Right cardiac atrium (tissue), 5 donors: ENCODE data around the gene HDAC6. TPM values are rescaled to one million over a fixed set of nuclear protein-coding genes. Genes with fewer than 3 reads are reported as not detected.
A peak's percentile ranks its signal among the peaks of the same experiment; 100 is the strongest.

Experiments
- ATAC-seq, 2 donors: fragments of 200-7000 bp; cut with Tn5 transposase; one replicate each; pipeline versions ENCODE4 v1.8.0 to v1.9.1; 2020; ENCODE audit warnings: moderate library complexity in 2 of 2, mild to moderate bottlenecking in 1 of 2
- DNase-seq, 3 donors: peaks; one replicate each; pipeline ENCODE4 v3.0.0-alpha.2; 2020
- H3K27ac ChIP-seq: one replicate; pipeline ENCODE4 v1.5.1; 2013; ENCODE audit warnings: mild to moderate bottlenecking, low read length, control low read depth, moderate library complexity
- H3K27me3 ChIP-seq: one replicate; pipeline ENCODE4 v1.6.1; 2013; ENCODE audit not compliant: control insufficient read depth, insufficient read depth
- H3K4me1 ChIP-seq: one replicate; pipeline ENCODE4 v1.6.1; 2013; ENCODE audit warnings: low read length; ENCODE audit not compliant: control insufficient read depth, insufficient read depth
- H3K4me3 ChIP-seq: one replicate; pipeline ENCODE4 v1.5.1; 2013; ENCODE audit warnings: low read length, control low read depth
- H3K9me3 ChIP-seq: one replicate; pipeline ENCODE4 v1.6.1; 2013; ENCODE audit warnings: low read length; ENCODE audit not compliant: control insufficient read depth
- WGBS: extraction: QIAGEN DNeasy Blood & Tissue Kit; methylation state at CpG from one replicate; pipeline ENCODE4 v1.1.7; 2013; 5-methylcytosine and 5-hydroxymethylcytosine counted together
- intact Hi-C, 4 donors: fragments of 100-400 bp; cut with DNase I; formaldehyde crosslinking; loops; one replicate each; pipeline versions ENCODE4 v1.11.0 to v1.14.0; 2022 to 2023
- polyA plus RNA-seq: library from polyadenylated mRNA; stranded (reverse); fragments of 200-250 nt; gene quantifications from one replicate; pipeline ENCODE4 v1.2.3, GENCODE V29; 2013
- total RNA-seq, 4 donors: library from RNA; stranded (reverse); fragmentation: NEBNext Ultra II Directional; extraction: Animal tissue kit (Norgen Biotek cat#: 25700); gene quantifications; one replicate each; pipeline ENCODE4 v1.2.1, GENCODE V29; 2021
- donor health status: healthy with polysubstance abuse.
- donor health status: DM: no; HTN: yes; CAD: no.
- donor health status: DM: no; HTN: no; CAD: no.
- donor health status: DM: no; HTN: yes; CAD: no; lungs with severe emphysema.
- donor health status: DM: yes; HTN: yes; CAD: no.

HDAC6 gene
- total and polyA plus RNA-seq, 5 donors: 41.5 to 56.7 (median 45.6) TPM

DNA sequence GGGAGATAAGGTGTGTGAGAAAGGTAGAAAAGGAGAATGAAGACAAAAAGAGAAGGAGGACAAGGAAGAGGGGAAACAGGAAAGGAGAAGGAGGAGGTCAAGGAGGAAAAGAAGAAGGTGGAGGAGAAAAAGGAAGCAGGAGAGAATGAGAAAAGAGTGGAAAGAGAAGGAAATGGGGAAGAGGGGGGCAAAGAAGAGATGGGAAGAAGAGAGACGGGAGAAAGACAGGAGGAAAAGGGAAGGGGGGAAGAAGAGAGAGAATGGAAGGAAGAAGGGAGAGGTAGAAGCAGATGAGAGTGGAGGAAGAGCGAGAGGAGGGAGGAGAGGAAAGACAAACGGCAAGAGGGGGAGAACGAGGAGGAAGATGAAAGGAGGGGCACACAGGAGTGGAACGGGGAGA lies 11.4 kb upstream of the HDAC6 start:
- Histone ChIP-seq H3K27ac (no peak overlapping the region), H3K9me3 (no peaks in the 10 kb centered on the region), H3K4me1 (no peaks in the 10 kb centered on the region), H3K4me3 (no peak overlapping the region), H3K27me3 (no peaks in the 10 kb centered on the region)
- 62% methylated on average over 5 of the region's 5 CpGs for WGBS
- ATAC-seq (no peak), DNase-seq (no peak)
- intact Hi-C loops: loop anchor here in 1 of 4 donors (10.0 kb wide), 1 partner anchor 46 kb away; no protein-coding TSS in a partner anchor

DNA sequence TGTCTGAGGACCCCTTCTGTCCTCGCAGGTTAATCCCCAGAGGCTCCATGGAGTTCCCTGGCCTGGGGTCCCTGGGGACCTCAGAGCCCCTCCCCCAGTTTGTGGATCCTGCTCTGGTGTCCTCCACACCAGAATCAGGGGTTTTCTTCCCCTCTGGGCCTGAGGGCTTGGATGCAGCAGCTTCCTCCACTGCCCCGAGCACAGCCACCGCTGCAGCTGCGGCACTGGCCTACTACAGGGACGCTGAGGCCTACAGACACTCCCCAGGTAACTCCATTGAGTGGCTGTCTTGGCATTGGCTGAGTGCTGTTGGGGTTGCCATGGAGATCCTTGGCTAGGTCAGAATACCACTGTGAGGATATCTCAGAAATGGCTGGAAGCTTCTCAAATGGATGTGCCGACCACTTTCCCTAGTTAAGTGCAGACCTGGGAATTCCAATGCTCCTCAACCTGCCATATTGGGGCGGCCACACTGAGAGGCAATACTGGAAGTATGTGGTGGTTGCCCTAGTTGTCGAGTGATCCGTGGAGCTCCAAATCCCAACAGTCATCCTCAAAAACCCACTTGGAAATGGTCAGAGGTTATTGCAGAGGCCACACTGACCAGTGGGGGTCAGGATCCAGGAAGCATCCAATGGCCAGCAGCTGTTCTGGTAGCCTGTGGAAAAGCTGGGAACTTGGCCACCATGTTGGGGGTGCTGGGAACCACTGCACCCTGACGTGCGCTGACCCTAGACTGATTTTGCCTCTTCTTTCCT lies 10.6 kb upstream of the HDAC6 start:
- Histone ChIP-seq H3K4me3 (no peak overlapping the region), H3K27me3 (no peaks in the 10 kb centered on the region), H3K9me3 (no peaks in the 10 kb centered on the region), H3K4me1 (no peaks in the 10 kb centered on the region), H3K27ac (no peak overlapping the region)
- ATAC-seq: no peak
- WGBS: 83% methylated on average over 11 of the region's 11 CpGs
- intact Hi-C loops: loop anchor here in 1 of 4 donors (10.0 kb wide), 1 partner anchor 46 kb away; no protein-coding TSS in a partner anchor
- no peak for DNase-seq

DNA sequence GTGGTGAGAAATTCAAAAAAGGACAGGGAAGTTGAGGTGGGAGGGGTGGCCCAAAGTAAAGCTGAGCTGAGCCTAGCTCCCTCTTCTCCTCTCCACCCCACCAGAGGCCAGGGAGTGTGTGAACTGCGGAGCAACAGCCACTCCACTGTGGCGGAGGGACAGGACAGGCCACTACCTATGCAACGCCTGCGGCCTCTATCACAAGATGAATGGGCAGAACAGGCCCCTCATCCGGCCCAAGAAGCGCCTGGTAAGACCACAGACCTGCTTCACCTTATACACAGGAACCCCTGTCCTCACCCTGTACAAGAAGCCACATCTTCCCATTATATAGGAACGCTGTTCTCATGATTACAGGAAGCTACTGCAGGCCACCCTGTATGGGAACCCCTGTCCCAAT lies 9.6 kb upstream of the HDAC6 start:
- DNase-seq: no peak
- Histone ChIP-seq H3K4me3 (no peak overlapping the region), H3K4me1 (no peaks in the 10 kb centered on the region), H3K27me3 (no peaks in the 10 kb centered on the region), H3K27ac (no peak overlapping the region), H3K9me3 (no peaks in the 10 kb centered on the region)
- no peak for ATAC-seq
- 92% methylated on average over 7 of the region's 7 CpGs for WGBS
- intact Hi-C loops: loop anchor here in 1 of 4 donors (10.0 kb wide), 1 partner anchor 47 kb away; no protein-coding TSS in a partner anchor

DNA sequence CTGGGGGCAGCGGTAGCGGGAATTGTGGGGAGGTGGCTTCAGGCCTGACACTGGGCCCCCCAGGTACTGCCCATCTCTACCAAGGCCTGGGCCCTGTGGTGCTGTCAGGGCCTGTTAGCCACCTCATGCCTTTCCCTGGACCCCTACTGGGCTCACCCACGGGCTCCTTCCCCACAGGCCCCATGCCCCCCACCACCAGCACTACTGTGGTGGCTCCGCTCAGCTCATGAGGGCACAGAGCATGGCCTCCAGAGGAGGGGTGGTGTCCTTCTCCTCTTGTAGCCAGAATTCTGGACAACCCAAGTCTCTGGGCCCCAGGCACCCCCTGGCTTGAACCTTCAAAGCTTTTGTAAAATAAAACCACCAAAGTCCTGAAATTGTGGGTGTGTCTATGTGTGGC lies 7.9 kb upstream of the HDAC6 start:
- intact Hi-C loops: loop anchor here in 1 of 4 donors (10.0 kb wide), 1 partner anchor 49 kb away; no protein-coding TSS in a partner anchor
- Histone ChIP-seq H3K27me3 (no peaks in the 10 kb centered on the region), H3K4me3 (no peak overlapping the region), H3K4me1 (no peaks in the 10 kb centered on the region), H3K9me3 (no peaks in the 10 kb centered on the region), H3K27ac (no peak overlapping the region)
- no peak for ATAC-seq
- 71% methylated on average over 4 of the region's 4 CpGs for WGBS
- no peak for DNase-seq

- DNase-seq (no peak), ATAC-seq (no peak)
- no peaks in the 10 kb centered on the region for H3K27me3 ChIP-seq
- WGBS: 66% methylated on average over 12 of the region's 12 CpGs
- H3K9me3 ChIP-seq: no peaks in the 10 kb centered on the region
- no peak overlapping the region for H3K27ac ChIP-seq
- intact Hi-C loops: loop anchor here in 1 of 4 donors (10.0 kb wide), 1 partner anchor 50 kb away; no protein-coding TSS in a partner anchor
- no peak overlapping the region for H3K4me3 ChIP-seq
- no peaks in the 10 kb centered on the region for H3K4me1 ChIP-seq
These were observed 7.4 kb upstream of the HDAC6 start for GRCh38 chrX:48794340-48794910.

DNA sequence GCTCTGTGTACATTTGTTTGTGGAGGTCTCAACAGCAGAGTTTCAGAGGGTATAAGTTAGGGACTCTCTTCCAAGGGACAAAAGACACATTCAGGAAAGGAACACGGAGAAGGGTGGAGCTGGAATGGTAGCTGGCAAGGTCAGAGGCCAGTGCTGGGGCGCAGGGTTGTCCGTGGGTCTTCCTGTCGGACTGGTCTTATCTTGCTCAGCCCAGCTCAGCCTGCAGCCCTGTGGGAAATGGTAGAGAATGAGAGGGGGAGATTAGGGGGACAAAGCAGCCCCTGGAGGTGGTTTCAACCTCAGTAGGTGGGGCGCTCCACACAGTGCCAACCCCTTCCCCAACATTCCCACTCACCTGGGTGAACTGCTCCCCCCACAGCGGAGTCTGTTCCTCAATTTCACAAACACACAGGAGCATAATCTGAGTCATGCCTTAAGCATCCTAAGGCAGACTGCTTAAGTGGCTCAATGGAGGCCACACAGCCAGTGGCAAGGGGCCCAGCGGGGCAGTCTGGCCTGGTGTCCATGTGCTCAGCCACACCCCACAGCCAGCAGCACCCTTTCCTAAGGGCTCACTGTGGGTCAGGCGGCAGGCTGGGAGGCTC lies 6.9 kb upstream of the HDAC6 start:
- ATAC-seq (no peak), DNase-seq (no peak)
- no peaks in the 10 kb centered on the region for H3K9me3 ChIP-seq
- no peak overlapping the region for H3K4me3 ChIP-seq
- intact Hi-C loops: loop anchor here in 1 of 4 donors (10.0 kb wide), 1 partner anchor 50 kb away; no protein-coding TSS in a partner anchor
- no peak overlapping the region for H3K27ac ChIP-seq
- no peaks in the 10 kb centered on the region for H3K27me3 ChIP-seq
- 59% methylated on average over 8 of the region's 8 CpGs for WGBS
- no peaks in the 10 kb centered on the region for H3K4me1 ChIP-seq

DNA sequence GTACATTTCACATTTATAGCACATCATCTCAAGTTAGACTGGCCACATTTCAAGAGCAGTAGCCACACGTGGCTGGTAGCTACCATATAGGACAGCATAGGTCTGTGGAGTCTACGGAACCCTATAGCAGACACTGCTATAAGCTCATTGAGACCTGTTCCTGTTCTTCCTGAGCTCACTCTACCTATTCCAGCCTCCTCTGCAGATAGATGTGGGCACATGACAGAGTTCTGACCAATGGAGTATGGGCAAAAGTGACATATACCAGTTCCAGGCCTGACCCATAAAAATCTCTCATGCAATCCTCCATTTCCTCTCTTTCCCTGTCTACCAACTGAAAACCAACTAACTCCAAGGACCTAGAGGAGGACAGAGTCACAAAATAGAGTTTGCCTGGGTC lies 3.5 kb upstream of the HDAC6 start:
- intact Hi-C loops: loop anchor here in 1 of 4 donors (10.0 kb wide), 1 partner anchor 54 kb away; no protein-coding TSS in a partner anchor
- ATAC-seq (no peak), DNase-seq (no peak)
- H3K9me3 ChIP-seq: no peaks in the 10 kb centered on the region
- H3K27ac ChIP-seq: no peak overlapping the region
- H3K4me1 ChIP-seq: no peaks in the 10 kb centered on the region
- no peak overlapping the region for H3K4me3 ChIP-seq
- WGBS: 76% methylated on average over 2 of the region's 2 CpGs
- no peaks in the 10 kb centered on the region for H3K27me3 ChIP-seq

GRCh38 chrX:48800574-48801279 lies 1.1 kb upstream of the HDAC6 start:
- intact Hi-C loops: no loop called here
- Histone ChIP-seq H3K27me3 (no peaks in the 10 kb centered on the region), H3K4me1 (no peaks in the 10 kb centered on the region), H3K9me3 (no peaks in the 10 kb centered on the region), H3K4me3 (peak overlapping the region; percentile 45), H3K27ac (peak overlapping the region; percentile 91)
- no peak for DNase-seq
- ATAC-seq: no peak
- 17% methylated on average over 17 of the region's 17 CpGs for WGBS

GRCh38 chrX:48802089-48802904 lies 430 bp downstream of the HDAC6 start:
- DNase-seq (peak; percentile 87 to 95 (median 90)), ATAC-seq (peak; percentile 72 to 80)
- intact Hi-C loops: no loop called here
- Histone ChIP-seq H3K27me3 (no peaks in the 10 kb centered on the region), H3K4me3 (peak overlapping the region; percentile 65), H3K4me1 (no peaks in the 10 kb centered on the region), H3K9me3 (no peaks in the 10 kb centered on the region), H3K27ac (peak overlapping the region; percentile 92)
- 5% methylated on average over 40 of the region's 40 CpGs for WGBS

- peak overlapping the region; percentile 92 for H3K27ac ChIP-seq
- no peaks in the 10 kb centered on the region for H3K4me1 ChIP-seq
- ATAC-seq (no peak), DNase-seq (no peak)
- H3K27me3 ChIP-seq: no peaks in the 10 kb centered on the region
- peak overlapping the region; percentile 65 for H3K4me3 ChIP-seq
- intact Hi-C loops: no loop called here
- no peaks in the 10 kb centered on the region for H3K9me3 ChIP-seq
- WGBS: 50% methylated on average over 4 of the region's 4 CpGs
These were observed 986 bp downstream of the HDAC6 start for GRCh38 chrX:48802905-48803200.
